GM10248 (cell line): ENCODE measurements around the gene HPD.
"Not testable (repeated sequence)": the region's sequence is repeated elsewhere in the genome, so short reads cannot be mapped to it uniquely, and the experiment has no call there.

ENCODE experiments used
- CTCF ChIA-PET: fragments of 300-600 bp; sonication (Branson Sonifier 250); formaldehyde crosslinking; extraction: SDS; loops from one replicate; lab custom pipeline; 2021; ENCODE audit warnings: antibody characterized with exemption; lab: Yijun Ruan, JAX
- POLR2A ChIA-PET: fragments of 350-650 bp; sonication (Branson Sonifier 250); formaldehyde crosslinking; extraction: SDS; loops from one replicate; lab custom pipeline; 2020; ENCODE audit warnings: antibody characterized with exemption; lab: Yijun Ruan, JAX
- DNase-seq: peaks from one replicate; pipeline ENCODE4 v3.0.0; 2012; ENCODE audit errors: extremely low spot score
- TF ChIP-seq, protein P1 (sequence below): IDR thresholded peaks from 2 replicates; pipeline ENCODE4 v1.5.1; 2012; ENCODE audit warnings: mild to moderate bottlenecking, low read depth; ENCODE audit errors: extremely low read depth, missing control alignments, control extremely low read depth

Gene HPD

DNA sequence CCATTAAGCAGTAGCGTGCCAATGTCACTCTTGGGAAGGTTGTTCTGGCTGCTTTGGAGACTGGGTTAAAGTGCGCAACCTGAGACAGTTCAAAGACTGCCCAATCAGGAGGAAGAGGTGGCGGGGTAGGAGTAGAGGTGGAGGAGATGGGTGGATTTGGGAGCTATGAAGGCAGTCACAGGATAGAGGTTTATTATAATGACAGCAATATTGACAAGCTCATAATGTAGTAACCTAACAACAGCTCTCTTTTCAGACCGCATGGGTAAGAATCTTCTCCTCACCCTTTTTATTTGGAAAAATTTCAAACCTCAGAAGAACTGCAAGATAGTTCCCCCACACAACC, 24.6 kb upstream of the HPD start:
- TF ChIP-seq, protein P1, sequence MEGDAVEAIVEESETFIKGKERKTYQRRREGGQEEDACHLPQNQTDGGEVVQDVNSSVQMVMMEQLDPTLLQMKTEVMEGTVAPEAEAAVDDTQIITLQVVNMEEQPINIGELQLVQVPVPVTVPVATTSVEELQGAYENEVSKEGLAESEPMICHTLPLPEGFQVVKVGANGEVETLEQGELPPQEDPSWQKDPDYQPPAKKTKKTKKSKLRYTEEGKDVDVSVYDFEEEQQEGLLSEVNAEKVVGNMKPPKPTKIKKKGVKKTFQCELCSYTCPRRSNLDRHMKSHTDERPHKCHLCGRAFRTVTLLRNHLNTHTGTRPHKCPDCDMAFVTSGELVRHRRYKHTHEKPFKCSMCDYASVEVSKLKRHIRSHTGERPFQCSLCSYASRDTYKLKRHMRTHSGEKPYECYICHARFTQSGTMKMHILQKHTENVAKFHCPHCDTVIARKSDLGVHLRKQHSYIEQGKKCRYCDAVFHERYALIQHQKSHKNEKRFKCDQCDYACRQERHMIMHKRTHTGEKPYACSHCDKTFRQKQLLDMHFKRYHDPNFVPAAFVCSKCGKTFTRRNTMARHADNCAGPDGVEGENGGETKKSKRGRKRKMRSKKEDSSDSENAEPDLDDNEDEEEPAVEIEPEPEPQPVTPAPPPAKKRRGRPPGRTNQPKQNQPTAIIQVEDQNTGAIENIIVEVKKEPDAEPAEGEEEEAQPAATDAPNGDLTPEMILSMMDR = no peak
- no peak for DNase-seq
- ChIA-PET CTCF (interaction anchor here (0.6 to 1.0 kb wide), 2 partner anchors 10 to 89 kb away, joined by 3 to 8 read pairs; no protein-coding TSS in a partner anchor), POLR2A (no interaction called here)

DNA sequence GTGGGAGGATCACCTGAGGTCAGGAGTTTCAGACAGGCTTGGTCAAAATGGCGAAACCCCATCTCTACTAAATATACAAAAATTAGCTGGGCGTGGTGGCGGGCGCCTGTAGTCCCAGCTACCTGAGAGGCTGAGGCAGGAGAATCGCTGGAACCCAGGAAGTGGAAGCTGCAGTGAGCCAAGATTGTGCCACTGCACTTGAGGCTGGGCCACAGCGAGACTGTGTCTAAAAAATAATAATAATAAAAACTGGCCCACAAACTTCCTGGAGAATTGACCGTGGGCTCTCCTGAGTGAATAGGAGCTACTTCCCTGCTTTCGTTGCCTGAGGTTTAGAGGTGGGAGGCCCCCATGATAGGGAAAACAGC, 17.4 kb upstream of the HPD start:
- CTCF ChIA-PET = interaction anchor here (0.9 to 2.9 kb wide), 3 partner anchors 12 to 82 kb away, joined by 3 to 15 read pairs (median 4); partner anchors contain the start of gene PSMD9
- POLR2A ChIA-PET, DNase-seq: not testable (repeated sequence)

DNA sequence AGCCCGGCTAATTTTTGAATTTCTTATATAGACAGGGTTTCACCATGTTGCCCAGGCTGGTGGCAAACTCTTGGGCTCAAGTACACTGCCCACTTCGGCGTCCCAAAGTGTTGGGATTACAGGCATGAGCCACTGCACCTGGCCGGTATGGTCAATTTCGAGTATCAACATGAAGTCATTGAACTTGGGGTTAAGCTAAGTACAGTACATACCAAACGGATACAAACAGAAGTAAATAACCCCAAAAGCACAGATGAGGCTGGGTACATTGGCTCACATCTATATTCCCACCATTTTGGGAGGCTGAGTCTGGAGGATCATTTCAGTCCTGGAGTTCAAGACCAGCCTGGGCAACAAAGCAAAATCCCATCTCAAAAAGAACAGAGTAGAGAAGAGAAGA, 16.9 kb upstream of the HPD start:
- ChIA-PET POLR2A (no interaction called here), CTCF (interaction anchor here (0.9 to 2.9 kb wide), 3 partner anchors 12 to 81 kb away, joined by 3 to 15 read pairs (median 4); partner anchors contain the start of gene PSMD9)
- TF ChIP-seq, protein P1 = no peak
- no peak for DNase-seq

DNA sequence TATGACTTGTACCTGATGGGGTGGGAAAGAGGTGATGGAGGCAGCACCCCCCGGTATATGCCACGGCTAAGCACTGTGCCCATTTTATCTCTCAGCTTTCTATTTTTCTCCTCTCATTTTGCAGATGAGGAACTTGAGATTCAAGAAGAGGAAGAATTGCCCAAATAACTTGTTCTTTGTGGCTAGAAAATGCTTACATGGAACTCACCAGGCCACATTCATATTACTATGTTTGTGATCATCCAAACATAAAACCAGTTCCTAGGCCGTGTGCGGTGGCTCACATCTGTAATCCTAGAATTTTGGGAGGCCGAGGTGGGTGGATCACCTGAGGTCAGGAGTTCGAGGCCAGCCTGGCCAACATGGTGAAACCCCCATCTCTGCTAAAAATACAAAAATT, 15.4 kb upstream of the HPD start:
- POLR2A ChIA-PET = no interaction called here
- TF ChIP-seq, protein P1 = no peak
- CTCF ChIA-PET = interaction anchor here (1.1 to 1.3 kb wide), 2 partner anchors 9 to 51 kb away, joined by 3 read pairs; no protein-coding TSS in a partner anchor
- DNase-seq = no peak

DNA sequence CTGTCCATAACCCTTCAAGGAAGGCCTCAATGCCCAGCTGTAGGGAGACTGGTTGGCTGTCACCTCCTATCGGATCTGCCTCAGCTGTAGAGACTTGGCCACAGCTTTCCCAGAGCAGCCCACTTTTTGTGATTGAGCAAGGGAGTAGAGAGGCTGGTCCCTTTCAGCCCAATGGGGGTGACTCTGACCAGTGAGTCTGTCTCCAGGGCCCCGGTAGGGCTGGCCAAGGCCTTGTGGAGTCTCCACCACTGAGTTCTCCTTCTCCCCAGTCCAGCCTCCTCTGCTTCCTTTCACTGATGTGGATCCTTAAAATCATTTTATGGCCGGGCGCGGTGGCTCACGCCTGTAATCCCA, 14.5 kb upstream of the HPD start:
- POLR2A ChIA-PET = no interaction called here
- TF ChIP-seq, protein P1 = no peak

DNA sequence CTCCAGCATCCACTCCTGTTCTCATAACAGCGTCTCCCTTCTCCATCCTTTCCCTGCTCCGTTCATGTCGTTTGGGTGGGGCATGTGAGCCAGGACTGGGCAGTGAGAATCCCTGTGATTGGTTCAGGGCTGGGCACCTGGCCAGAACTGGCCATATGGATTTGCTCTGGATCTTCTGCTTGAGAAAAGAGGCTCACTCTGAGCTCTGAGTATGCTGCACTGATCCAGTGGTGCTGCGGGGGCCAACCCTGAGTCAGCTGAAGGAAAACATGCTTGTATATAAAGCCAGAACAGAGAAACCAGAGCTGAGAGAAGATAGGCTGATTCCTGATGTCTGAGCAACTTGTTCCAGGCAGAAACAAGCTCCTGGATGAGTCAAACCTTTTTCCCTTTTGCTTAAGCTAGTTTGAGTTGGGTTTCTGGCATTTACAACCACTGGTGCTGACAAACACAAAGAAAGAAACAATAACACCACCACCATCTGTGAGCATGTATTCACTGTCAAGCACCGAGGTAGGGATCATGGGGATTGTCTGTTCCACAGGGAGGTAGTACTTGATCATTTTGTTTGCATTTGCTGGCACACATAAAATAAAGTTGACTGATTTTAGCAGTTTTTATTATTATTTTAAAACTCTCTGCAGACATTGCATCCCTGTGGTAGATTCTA, 14.0 kb upstream of the HPD start:
- ChIA-PET POLR2A (no interaction called here), CTCF (interaction anchor here (1.3 to 1.6 kb wide), 2 partner anchors 10 to 11 kb away, joined by 3 read pairs; no protein-coding TSS in a partner anchor)
- TF ChIP-seq, protein P1 = no peak
- no peak for DNase-seq

More for the DNA sequence above, 14.5 kb upstream of the HPD start:
- CTCF ChIA-PET = interaction anchor here (1.1 to 1.6 kb wide), 3 partner anchors 10 to 52 kb away, joined by 3 read pairs; no protein-coding TSS in a partner anchor
- DNase-seq = no peak

DNA sequence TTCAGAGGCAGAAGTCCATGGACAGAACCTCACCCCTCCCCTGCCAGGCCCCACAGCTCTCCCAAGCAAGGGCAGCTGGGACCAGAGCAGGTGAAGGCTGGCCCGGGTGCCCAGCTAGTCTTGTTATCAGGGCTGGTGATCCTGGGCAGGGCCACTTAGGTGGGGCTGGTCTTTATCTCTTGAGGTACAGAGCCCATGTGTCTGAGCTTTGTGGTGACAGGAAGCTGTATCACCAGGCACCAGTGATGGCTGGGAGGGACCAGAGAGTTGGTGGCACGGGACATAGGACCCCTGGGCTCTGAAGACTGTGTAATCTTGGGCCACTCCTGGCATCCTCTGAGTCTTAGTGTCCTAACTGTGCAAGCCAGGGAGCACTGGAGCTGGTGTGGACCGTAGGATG, 12.8 kb upstream of the HPD start:
- ChIA-PET POLR2A (no interaction called here), CTCF (interaction anchor here (1.6 to 2.6 kb wide), 2 partner anchors 10 to 17 kb away, joined by 3 to 11 read pairs; partner anchors contain the start of gene PSMD9)
- TF ChIP-seq, protein P1 = no peak
- no peak for DNase-seq

DNA sequence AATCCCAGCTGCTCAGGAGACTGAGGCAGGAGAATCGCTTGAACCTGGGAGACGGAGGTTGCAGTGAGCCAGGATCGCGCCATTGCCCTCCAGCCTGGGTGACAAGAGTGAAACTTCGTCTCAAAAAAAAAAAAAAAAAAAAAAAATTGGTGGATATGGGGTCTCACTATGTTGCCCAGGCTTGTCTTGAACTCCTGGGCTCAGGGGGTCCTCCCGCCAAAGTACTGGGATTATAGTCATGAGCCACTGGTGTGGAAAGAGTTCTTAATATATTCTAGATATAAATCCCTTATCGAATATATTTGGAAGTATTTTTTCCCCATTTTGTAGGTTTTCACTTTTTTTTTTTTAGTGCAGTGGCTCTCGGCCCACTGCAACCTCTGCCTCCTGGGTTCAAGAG, 10.6 kb upstream of the HPD start:
- POLR2A ChIA-PET, DNase-seq: not testable (repeated sequence)
- CTCF ChIA-PET = interaction anchor here (1.4 to 2.6 kb wide), 3 partner anchors 19 to 75 kb away, joined by 3 to 11 read pairs (median 6); partner anchors contain the start of gene PSMD9
